LNCaP clone FGC (cell line): Measurements from ENCODE around the gene GPR162.

Source experiments
- DNase-seq: peaks from one replicate; pipeline ENCODE4 v3.0.0-alpha.2; 2011; ENCODE audit warnings: low read depth
- H3K4me3 ChIP-seq: 2 replicates; pipeline ENCODE4 v1.5.1; 2011; ENCODE audit warnings: mild to moderate bottlenecking, low read depth, low read length, control low read depth
- TF ChIP-seq, protein P1 (sequence below): IDR thresholded peaks from 2 replicates; pipeline ENCODE4 v1.5.1; 2012; ENCODE audit warnings: mild to moderate bottlenecking; ENCODE audit not compliant: control insufficient read depth, insufficient read depth; ENCODE audit errors: extremely low read depth

GPR162 gene

DNA sequence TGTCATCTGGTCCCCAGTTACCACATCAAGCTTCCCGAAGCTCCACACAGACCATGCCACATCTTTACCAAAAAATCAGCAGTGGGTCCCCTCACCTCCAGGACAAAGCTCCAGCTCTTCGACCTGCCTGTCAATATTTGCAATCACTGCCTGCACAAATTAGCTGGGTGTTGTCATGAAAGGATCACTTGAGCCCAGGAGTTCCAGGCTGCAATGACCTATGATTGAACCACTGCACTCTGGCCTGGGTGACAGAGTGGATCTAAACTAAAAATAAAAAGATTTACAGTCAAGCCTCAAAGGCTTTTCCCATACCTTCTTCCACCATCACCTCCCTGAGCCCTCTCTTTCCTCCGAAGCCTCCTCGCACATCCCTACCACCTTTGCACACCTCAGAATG is 25.0 kb upstream of the GPR162 start:
- no peak for DNase-seq
- H3K4me3 ChIP-seq: no peak overlapping the region
- TF ChIP-seq, protein P1, sequence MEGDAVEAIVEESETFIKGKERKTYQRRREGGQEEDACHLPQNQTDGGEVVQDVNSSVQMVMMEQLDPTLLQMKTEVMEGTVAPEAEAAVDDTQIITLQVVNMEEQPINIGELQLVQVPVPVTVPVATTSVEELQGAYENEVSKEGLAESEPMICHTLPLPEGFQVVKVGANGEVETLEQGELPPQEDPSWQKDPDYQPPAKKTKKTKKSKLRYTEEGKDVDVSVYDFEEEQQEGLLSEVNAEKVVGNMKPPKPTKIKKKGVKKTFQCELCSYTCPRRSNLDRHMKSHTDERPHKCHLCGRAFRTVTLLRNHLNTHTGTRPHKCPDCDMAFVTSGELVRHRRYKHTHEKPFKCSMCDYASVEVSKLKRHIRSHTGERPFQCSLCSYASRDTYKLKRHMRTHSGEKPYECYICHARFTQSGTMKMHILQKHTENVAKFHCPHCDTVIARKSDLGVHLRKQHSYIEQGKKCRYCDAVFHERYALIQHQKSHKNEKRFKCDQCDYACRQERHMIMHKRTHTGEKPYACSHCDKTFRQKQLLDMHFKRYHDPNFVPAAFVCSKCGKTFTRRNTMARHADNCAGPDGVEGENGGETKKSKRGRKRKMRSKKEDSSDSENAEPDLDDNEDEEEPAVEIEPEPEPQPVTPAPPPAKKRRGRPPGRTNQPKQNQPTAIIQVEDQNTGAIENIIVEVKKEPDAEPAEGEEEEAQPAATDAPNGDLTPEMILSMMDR: no peak

DNA sequence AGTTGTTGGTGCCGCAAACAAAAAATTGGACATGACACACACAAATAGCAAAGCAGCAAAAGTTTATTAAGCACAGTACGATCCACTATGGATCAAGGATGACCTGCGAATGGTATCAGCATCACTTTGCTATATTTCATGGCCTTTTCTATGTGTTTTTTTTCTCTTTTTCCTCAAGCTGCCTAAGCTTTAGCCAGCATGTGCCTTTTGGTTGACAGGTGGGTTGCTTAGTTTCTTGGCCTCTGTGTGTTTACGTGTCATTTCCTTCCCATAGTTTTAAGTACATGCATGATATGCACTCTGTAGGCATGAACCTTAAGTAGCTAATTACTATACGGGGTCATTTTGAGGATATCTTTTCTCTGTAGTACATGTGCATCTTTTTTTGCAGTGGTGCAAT is 22.5 kb upstream of the GPR162 start:
- DNase-seq: no peak
- TF ChIP-seq, protein P1: no peak
- H3K4me3 ChIP-seq: no peak overlapping the region

DNA sequence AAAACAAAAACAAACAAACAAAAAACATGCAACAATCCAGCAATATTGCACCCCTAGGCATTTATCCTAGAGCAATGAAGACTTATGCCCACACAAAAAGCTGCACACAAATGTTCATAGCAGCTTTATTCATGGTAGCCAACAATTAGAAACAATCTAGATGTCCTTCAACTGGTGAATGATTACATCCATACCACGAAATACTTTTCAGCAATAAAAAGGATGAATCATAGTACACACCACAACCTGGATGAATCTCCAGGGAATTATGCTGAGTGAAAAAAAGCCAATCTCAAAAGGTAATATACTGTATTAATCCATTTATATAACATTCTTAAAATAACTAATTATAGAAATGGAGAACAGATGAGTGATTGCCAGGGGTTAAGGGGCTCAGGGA is 14.5 kb upstream of the GPR162 start:
- DNase-seq: no peak
- H3K4me3 ChIP-seq: no peak overlapping the region
- TF ChIP-seq, protein P1: no peak

DNA sequence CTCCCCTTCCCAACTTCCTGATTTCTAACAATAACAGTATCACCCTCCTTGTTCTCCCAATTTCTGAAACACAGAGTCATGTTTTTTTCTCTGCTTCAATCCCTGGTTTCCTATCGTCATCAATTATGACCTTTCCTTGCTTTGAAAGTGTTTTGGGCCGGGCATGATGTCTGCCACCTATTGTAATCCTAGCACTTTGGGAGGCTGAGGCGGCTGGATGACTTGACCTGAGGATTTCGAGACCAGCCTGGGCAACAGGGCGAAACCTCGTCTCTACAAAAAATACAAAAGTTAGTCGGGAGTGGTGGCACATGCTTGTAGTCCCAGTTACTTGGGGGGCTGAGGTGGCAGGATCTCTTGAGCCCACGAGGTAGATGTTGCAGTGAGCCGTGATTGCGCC is 12.6 kb upstream of the GPR162 start:
- H3K4me3 ChIP-seq: no peak overlapping the region
- TF ChIP-seq, protein P1: no peak
- DNase-seq: no peak

DNA sequence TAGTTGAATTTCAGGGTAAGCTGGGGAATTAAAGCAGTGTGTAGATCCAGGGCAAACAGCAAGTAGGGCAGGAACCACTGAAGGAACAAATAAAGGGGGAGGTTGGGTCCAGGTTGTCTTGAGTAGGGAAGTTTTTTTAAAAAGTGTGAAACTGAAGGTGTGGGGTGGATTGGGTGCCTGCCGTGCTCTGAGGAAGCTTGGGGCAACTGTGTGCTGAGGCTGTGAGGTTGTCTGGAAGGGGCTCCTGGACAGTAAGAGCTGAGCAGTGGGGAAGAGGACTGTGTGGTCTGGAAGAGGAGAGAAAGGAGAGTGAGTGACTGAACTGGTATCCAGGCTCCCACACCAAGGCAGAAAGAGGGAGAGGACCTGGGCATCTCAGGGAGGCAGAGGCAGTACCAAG is 10.9 kb upstream of the GPR162 start:
- TF ChIP-seq, protein P1: no peak
- no peak overlapping the region for H3K4me3 ChIP-seq
- DNase-seq: no peak

DNA sequence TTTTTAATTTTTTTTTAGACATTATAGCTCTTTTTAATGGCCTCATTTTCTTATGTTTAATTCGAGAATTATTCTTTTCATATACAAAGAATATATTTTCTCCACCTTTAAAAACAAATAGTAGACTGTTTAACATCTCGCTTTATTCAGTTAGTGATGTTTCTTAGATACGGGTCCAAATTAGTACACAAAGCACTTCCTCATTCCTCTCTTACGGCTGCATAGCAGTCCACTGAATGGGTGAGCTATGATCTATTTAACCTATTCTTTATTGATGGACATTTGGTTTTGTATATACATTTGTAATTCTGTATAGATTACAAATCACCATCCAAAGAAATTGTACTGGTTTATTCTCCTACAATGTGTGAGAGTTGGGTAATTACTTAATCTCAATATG is 8.3 kb upstream of the GPR162 start:
- DNase-seq: no peak
- H3K4me3 ChIP-seq: no peak overlapping the region
- TF ChIP-seq, protein P1: no peak

DNA sequence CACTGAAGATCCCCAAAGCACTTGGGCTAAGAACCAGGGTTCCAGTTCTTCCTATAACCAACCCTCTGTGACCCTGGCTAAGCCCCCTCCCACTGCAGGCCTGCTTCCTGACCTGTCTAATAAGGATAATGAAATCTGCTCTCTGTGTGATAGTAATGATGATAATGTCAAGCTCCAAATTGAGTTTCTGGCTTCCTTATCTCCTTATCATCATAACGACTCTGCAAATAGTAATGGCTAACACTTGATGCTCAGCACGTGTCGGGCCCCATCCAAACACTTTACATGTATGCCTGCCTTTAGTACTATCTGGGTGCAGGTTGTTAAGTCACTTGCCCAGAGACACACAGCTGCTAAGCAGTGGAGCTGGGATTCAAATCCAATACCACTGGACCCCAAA is 5.0 kb upstream of the GPR162 start:
- no peak for DNase-seq
- TF ChIP-seq, protein P1: no peak
- H3K4me3 ChIP-seq: no peak overlapping the region
